SIG-M5 (cell line): ENCODE measurements around the gene ERFL.
"Not testable (repeated sequence)": the region's sequence is repeated elsewhere in the genome, so short reads cannot be mapped to it uniquely, and the experiment has no call there.

ENCODE experiments used
- DNase-seq: peaks from one replicate; lab custom pipeline; 2025; lab: John Stamatoyannopoulos, UW

The ERFL gene

DNA sequence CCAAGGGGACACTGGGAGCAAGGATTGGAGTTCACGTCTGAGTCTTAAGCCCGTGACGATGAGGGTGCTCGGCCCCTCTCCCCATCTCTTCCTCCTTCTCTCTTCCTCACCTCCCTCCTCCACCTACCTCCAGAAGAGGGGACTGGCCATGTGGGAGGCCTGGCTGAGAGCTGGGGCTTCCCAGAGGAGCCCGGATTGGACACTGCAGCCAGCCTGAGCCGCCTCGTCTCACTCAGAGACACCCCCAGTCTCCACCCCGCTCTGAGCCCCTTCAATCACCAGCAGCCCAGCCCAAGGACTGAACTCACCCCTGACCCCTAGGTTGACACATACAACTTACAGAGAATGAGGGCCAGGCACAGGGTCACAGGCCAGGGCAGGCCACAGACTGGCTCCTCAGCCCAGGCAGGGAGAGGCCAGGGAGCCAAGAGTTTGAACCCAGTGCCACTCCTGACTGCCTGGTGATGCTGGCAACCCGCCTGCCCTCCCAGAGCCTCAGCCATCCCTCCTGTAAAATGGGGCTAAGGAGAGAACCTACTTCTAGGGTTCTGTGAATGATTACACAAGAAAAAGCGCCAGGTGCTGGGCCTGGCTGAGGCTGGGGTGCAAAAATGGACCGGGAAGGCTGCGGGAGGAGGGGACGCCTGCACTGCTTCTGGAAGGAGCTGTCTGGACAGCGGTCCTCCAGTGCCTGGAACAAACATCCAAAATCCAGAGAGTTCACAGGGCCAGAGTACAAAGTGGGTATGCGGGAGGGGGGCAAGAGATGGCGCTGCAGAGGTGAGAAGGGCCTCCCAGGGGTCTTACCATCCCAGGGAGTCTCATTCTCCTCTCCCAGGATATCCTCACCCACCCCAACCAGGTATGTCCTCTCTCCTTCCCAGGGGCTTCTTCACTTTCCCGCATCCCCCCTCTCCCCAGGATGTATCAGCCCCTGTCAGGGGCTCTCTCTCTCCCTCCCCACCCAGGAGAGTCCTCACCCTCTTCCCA lies 50.0 kb downstream of the ERFL start:
- no peak for DNase-seq

DNA sequence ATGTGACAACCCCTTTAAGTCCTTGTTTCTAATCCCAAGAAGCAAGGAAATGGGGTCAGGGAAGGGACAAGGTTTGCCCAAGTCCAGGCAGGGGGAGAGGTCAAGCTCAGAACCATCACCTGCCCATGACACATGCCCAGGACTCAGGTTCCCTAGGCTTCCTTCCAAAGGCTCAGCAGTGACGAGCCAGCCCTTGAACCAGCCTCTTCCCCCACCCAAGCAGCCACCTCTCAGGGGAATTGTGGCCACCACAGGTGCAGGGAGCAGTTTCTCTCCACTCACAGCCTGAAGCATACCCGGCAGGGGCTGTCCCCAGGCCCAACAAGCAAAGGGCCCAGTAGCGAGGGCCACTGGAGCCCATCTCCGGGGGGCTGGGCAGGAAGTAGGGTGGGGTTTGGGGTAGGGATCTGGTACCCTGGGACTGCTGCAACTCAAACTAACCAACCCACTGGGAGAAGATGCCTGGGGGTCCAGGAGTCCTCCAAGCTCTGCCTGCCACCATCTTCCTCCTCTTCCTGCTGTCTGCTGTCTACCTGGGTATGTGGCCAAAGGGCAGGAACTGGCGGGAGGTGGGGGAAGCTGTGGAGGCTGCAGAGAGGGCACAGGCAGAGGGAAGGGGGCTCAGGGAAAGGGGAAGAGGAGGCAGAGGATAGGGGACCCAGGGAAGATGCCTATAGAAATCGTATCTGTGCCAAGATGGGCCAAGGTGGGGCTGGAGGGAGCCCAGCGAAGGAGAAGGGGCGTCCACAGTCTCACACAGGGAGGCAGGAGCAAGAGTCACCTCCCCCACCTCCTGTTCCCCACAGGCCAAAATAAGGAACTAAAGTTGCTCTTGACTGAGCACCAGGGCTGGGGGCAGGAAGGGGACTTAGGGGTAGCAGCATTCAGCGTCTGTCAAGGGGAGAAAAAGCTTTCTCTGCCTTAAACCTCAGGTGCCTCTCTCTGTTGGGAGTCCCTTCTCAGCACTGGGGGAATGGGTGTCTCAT lies 51.1 kb downstream of the ERFL start, which contains the start of gene CD79A:
Gene CD79A, plus strand, starts transcription at position 433 of the 986 bp plus-strand sequence. Its CDS starts 26 bp downstream, at position 459.
- DNase-seq = no peak

DNA sequence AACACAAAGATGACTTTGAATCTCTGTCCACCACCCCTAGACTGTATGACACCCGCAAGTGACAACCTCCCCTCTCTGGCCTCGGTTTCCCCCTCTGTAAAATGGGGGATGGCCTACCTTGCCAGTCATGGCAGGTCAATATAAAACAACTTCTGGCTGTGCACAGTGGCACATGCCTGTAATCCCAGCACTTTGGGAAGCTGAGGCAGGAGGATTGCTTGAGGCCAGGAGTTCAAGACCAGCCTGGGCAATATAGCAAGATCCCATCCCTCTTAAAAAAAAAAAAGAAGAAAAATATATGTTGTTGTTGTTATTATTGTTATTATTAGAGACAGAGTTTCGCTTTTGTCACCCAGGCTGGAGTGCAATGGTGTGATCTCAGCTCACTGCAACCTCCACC lies 52.3 kb downstream of the ERFL start:
- DNase-seq = not testable (repeated sequence)

DNA sequence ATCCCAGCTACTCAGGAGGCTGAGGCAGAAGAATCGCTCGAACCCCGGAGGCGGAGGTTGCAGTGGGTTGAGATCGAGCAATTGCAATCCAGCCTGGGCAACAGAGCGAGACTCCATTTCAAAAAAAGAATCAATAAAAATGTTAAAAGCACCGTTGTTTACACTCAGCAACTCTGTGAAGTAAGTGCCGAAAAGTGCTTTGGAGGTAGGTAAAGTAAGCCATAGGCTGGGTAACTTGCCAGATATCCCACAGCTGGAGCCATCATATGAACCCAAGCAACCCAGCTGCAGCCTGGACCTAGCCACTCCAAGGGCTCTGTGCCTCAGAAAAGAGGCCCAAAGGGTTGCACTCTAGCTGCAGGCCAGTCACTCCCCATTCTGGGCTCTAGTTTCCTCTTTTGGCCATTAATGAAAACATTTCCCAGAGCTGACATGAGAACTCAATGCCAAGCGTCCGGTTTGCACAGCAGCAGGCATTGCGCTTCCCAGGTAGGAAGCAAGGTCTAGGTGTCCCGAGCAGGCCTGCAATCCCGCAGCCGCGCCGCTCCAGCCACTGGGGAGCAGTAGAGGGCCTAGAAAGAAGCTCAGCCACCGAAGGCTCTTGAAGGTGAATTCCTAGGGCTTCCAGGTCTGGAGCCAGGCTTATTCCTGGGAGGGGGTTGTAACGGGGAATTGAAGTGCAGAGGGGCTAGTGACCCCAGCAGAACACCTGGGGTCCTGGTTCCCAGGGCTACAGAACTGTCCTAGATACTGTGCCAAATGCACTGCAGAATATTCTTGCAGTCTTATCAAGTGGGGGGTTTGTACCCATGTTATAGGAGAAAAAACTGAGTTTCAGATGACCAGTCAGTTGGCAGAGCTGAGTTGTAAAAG lies 55.2 kb downstream of the ERFL start:
- DNase-seq = no peak

DNA sequence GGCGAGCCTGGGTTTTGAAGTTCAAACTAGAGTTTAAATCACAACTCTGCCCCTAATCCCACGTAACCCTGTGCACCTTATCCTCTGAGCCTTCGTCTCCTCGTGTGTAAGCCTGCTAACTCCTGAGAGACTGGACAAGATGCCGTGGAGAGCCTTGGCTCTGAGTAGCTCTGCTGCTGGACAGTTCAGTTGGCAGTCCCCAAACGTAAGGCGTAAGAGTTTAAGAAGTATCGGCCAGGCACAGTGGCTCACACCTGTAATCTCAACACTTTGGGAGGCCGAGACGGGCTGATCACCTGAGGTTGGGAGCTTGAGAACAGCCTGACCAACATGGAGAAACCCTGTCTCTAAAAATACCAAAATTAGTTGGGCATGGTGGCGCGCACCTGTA lies 55.9 kb downstream of the ERFL start:
- DNase-seq = no peak

DNA sequence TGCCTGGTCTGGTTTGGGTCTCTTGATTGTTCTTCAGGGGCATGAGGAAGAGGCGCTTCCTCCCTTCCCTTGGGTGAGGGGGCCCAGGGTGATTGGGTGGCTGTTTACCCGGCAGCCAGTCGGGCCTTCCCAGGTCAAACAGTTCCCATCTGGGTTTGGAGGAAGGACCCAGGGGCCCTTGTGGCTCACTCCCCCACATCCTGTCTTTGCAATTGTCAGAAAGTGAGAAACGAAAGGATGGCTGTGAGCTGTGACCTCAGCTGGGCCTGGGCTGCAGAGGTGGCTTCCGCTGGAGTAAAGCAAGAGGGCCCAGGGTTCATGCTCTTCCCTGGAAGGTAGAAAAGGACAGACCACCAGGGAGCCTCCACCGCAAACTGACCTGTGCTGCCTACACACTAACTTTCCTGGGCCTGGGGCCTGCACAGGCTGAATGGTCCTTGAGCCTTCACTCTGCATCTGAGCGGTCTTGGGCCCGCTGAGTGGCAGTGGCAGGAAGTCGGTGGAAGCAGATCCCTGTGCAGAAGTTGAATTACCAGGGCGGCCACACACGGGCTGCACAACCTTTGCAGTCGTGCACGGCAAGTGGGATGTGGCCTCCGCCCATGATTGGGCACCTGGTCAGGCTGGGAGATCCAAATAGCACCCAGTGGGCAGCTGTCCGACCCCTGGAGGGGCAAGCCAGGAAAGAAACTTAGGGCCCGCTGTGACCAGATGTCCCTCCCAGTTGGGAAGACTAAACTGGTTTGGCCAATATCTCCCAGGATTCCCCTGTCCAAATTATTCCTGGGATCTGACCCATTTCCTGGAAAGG lies 56.5 kb downstream of the ERFL start:
- DNase-seq = no peak

DNA sequence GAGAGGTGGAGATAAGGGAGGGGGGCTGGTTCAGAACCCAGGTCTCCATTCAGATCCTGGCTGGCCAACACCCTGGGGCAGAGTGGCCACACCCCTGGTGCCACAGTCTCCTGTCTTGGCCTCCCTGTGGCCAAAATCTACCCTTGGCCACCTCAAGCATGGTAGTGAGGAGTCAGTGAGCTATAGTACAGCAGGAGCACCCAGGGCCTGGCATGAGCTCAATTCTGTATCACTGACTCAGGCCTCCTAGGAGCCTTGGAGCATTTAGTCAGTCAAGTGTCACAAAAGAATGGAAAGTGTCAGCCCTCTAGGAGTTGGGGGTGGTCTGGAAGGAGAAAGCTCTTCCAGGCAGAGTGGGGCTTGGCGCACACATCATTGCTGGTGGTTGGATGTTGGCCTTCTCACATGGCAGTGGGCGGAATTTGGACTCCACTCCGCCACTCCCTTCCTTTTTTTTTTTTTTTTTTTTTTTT lies 57.8 kb downstream of the ERFL start:
- no peak for DNase-seq

DNA sequence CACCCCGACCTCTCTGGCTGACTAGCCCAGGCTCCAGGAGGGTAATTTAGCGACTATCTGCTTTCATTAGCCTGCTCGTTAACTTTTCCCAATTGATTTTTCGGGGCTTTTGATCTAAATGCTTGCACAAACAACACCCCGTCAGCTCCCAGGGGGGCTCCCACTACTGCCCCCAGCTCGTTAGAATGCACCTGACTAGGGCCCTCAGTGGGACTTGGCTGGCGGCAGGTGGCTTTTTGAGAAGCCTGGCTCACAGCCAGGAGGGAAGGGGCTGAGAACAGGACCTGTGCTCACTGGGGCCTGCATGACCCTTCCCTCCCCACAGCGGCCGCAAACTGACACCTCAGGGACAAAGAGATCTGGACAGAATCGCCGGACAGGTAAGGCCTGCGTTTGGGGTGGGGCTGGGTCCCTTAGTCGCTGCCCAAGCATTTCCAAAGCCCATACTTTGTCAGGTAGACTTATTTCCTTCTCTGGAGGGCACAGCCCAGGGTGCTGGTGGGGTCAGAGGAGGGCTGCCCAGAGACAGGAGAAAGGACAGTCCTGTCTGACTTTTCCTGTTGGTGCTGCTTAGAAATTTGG lies 58.8 kb downstream of the ERFL start:
- DNase-seq = no peak

DNA sequence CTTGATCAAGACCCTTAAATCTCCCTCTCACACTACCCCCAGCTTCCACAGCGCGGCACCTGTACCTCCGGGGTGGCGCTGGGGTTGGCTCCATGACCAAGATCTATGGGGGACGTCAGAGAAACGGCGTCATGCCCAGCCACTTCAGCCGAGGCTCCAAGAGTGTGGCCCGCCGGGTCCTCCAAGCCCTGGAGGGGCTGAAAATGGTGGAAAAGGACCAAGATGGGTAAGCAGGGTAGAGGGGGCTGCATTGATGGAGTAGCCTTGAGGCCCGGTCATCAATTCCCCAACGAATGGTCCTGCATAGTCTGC lies 59.3 kb downstream of the ERFL start:
- no peak for DNase-seq

DNA sequence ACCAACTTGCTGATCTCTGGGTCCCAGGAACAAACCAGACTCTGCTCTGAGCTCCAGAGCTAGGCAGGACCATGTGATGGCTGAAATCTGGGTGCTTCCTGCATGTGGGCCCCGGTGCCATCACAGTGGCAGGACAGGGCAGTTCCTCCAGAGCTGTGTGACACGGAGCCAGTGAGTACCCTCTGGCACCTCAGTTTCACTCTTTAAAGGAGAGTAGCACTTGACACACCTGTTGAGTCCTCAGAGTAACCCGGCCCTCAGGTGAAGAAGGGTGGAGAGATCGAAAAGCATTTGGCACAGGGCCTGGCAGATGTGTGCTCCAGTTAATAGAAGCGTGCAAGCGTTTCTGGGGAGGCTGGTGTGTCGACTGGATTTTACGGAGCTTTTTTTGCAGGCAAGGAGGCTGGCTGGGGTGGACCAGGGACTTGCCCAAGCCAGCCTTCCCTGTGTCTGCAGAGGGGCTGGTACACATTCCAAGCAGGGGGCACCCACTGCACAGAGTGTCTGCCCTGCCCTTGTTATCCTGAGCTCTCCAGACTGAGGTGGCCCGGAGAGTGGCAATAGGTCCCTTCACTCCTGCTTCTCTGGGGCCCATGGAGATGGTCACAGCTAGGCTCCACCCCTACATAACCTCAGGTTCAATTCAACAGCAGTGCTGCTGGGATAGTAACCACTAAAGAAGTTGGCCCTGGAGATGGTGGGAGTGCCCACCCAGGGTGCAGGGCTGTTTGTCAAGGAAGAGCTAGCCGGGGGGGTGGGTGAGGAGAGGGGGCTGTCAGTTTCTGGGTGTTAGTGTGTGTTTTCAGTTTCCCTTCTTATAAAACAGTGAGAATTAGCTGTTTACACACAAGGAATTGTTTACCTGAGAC lies 59.9 kb downstream of the ERFL start:
- no peak for DNase-seq

DNA sequence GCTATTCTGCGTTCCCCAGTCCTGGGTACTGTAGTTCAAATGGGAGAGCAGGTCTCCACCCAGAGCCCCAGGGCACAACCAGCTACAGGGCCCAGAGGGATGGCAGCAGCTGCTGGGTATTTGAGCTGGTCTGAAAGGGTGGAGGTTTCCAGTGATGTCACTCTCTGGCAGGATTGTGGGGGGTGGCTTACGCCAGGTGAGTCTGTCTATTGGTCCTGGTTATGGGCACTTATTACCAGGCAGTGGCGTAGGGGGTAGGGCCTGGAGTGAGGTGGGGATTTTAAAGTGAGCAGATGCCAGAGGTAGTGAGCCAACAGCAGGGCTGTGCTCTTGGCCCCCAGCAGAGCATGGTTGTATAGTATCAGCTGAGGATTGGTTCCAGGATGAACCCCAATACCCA lies 62.0 kb downstream of the ERFL start:
- no peak for DNase-seq

DNA sequence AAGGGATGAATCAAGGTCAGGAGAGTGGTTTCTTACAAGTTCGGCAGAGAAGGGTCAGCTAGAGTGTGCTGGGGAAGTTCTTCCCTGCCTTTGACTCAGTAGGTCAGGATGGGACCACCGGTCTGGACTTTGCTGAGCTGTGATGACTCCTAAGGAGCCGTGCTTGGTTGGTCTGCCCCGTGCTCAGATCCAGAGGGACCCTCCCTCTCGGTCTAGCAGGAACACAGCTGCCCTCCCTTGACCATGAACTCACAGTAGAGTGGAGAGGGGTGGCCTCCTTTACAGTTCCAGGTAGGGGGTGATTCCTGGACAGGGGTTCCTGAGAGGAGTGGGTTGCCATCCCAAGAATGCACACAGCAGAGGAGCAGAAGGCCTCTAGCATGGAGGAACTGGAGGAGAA lies 63.9 kb downstream of the ERFL start:
- DNase-seq = no peak

DNA sequence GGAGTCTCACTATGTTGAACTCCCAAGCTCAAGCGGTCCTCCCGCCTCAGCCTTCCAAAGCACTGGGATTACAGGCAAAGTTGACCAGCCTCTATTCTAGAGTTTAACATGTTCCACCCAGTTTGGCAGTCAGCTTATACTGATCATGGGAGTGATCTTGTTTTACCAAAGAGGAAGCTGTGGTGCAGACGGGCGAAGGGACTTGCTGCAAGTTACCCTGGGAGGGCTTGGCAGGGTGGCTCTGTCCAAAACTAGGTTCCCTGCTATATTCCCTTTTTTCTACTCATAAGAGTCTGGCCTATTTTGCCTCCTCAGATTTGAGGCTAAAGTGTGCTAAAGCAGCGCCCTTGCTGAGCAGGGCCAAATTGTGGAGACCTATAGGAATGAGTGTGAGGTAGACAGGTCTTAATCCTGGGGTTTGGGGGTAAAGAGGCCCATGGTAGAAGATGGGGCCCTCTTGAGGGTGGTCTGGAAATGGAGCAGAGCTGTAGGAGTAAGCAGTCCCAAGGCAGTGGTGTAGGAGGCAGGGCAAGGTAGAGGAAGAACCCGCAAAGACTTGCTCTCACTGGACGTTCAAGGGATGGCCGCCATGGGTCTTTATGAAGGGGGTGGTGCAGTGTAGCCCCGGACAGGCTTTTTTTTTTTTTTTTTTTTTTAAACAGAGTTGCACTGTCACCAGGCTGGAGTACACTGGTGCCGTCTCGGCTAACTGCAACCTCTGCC lies 64.9 kb downstream of the ERFL start:
- DNase-seq = no peak

DNA sequence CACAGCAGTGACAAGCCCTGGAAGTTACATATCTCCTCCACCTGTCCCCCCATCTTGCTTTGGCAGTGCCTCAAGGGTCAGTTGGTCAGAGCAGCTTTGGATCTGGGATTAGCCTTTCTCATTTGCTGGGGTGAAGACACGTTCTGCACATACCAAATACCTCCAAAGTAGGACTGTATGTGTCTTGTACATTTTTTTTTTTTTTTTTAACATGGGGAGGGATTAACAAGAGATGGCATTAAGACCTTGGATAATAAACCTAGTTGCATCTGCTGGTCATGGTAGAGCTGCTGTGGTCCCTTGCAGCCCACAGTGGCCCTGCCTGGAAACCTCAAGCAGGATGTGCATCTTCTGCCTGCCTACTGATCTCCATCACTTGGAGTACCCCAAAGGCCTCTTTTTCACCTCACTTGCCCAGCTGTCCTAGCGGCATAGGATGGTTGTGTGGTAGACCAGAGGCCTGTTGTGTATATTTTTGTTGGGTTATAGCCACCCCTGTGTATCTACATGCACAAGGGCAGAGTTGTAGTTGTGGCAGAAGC lies 65.7 kb downstream of the ERFL start:
- no peak for DNase-seq

DNA sequence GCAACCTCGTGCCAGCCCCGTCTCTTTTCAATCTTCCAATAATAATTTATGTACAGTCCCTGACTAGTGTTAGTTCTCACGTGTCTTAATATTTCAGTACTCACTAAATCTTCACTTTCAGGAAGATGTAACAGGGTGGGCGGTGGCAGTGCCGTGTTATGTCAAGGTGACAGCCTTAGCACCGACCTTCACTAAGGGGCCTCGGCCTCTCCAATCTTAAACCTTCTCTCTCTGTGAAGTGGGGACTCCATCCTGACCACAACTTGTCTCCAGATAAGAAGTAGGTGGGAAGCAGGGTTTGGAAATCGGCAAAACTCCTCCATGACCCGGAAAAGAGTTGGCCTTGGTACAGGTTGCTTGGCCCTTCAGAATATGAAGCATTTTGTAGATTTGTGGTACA lies 66.4 kb downstream of the ERFL start:
- DNase-seq = no peak

DNA sequence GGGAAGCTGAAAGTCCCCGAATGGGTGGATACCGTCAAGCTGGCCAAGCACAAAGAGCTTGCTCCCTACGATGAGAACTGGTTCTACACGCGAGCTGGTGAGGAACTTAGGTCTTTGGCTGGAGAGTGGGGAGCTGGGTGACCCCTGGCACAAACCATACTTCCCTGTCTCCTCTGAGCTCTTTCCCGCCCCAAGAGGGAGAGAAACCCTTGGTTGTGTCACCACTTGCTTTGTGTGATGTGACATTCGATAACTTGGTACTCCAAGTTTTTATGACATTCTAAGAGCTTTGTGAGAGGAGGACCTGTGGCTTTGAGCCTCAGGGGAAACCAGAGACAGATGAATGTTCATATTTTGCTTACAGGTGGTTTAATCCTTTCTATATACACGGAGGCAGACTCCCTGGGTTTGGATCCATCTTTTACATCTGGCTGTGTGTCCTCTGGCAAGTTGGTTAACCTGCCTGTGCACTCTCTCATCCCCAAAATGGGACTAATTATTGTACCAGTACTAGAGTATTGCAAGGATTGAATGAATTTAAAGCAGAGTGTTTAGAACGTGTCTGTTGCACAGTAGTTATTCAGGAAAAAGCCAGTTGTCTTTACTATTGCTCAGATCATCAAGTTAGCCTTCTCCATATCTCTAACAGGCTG lies 67.0 kb downstream of the ERFL start:
- DNase-seq = no peak

DNA sequence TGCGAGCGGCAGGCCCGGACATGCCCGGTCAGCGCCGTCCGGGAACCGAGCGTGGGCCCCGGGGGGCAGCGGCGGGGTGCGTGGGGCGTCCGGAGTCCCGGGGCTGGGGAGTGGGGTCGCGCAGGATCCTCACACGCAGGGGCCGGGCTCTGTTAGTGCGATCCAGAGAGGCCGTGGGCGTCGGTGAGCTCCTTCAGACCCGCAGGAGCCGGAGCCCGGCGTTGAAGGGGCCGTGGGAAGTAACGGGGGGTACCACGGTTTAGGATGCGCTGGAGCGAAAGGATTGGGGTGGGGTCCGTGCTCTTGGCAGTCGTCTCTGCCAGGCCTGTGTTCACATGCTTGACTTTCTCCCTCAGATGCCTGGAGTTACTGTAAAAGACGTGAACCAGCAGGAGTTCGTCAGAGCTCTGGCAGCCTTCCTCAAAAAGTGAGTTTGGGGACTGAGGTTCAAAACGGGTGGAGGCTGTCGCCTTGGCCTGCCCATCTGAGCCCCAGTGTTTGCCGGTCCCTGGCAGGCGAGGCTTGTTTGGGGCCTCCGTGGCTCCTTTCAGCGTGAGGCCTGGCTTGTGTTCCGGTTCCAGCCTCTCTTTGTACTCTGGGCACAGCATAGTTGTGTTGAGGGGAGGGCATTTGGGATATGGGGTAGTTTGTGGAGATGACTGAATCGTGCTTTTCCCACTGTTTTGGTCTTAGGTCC lies 67.7 kb downstream of the ERFL start:
- DNase-seq = no peak
